ENCODE results near the gene GMFB. TPM values are rescaled to one million over a fixed set of nuclear protein-coding genes. Genes with fewer than 3 reads are reported as not detected.

Gene GMFB
- total RNA-seq = 70.4 and 115 TPM in 2 replicates

GRCh38 chr14:54488646-54489317 is at the start of gene GMFB:
Gene GMFB, minus strand, starts transcription at chr14:54488980. Its CDS starts 53 bp downstream, at chr14:54488927.

GRCh38 chr14:54509546-54510501 is 21.0 kb upstream of the GMFB start, which contains the start of gene CGRRF1:
Gene CGRRF1, plus strand, starts transcription at chr14:54509906. Its CDS starts 54 bp downstream, at chr14:54509960.

GRCh38 chr14:54440873-54441868 is 47.6 kb downstream of the GMFB start, which contains the start of gene CNIH1:
Gene CNIH1, minus strand, starts transcription at chr14:54441374. Its CDS starts 47 bp downstream, at chr14:54441327.

Other genes starting within 250 kb of the GMFB start
- 20.9 and 35.5 TPM in 2 replicates for gene CDKN3, start 92.0 kb downstream of the GMFB start, total RNA-seq
- gene CNIH1, start 47.6 kb downstream of the GMFB start, total RNA-seq = 270 and 298 TPM in 2 replicates
- gene CGRRF1, start 20.9 kb upstream of the GMFB start, total RNA-seq = 7.4 and 19.0 TPM in 2 replicates
- gene SAMD4A, start 78.1 kb upstream of the GMFB start, total RNA-seq = 21.7 and 28.3 TPM in 2 replicates